Kidney tubule cell (primary cell): ENCODE results near the gene ERP44.
A peak's percentile ranks its signal among the peaks of the same experiment; 100 is the strongest.
"Not testable (repeated sequence)": the region's sequence is repeated elsewhere in the genome, so short reads cannot be mapped to it uniquely, and the experiment has no call there.

Experiments used
- DNase-seq: peaks from one replicate; pipeline ENCODE4 v3.0.0-alpha.2; 2018; ENCODE audit warnings: low spot score

Gene ERP44

GRCh38 chr9:100011062-100011681 is 87.6 kb downstream of the ERP44 start:
- peak; percentile 66 for DNase-seq

DNA sequence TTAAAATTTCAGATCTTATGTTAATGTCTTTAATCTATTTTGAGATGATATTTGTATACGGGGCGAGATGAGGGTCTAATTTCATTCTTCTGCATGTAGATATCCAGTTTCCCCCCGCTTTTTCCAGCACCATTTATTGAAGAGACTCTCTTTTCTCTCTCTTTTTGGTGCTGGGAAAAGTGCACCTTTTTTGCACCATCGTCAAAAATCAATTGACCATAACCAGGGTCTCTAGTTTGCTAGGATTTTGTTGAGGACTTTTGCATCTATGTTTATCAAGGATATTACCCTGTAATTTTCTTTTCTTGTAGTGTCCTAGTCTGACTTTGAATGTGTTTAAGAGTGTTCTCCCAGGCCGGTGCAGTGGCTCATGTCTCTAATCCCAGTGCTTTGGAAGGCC is 99.0 kb downstream of the ERP44 start:
- no peak for DNase-seq

DNA sequence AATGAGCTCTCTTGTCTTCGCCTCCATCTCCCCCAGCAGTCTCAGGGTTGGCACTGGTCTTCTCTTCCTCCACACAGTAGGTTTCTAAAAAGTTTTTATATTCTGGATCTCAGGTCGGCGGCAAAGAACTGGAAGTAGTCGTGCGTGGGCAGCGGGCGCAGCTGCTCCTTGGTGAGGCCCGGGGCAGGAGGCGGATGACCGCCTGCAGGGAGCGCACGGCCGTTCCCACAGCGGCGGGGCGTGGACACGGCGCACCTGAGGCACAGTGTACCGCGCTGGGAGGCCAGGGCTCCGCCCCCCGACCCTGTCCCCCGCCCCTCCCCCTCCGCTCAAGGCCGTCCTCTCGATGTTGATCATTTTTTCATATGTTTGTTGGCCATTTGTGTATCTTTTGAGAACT is 99.9 kb downstream of the ERP44 start:
- no peak for DNase-seq

- DNase-seq, result no peak
These were observed 100.5 kb downstream of the ERP44 start for GRCh38 chr9:99998266-99998665.

GRCh38 chr9:99990508-99990907 is 108.3 kb downstream of the ERP44 start:
- DNase-seq, result not testable (repeated sequence)

DNA sequence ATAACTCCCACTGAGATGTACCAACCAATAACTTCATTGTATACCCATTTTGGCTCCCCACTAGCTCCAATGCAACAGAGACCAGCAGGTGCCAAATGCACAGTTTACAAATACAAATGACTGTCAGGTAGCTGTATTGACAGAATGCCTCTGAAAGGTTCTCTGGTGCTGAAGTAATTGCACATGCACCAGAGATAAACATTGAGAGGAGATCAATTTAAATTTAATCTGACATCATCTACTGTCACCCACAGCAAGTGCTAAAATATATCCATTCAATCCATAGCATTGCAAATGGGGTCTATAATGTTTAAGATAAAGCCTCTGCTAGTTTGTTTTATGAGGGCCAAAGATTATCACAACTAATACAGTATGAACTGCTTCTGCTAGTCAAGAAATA is 112.2 kb downstream of the ERP44 start:
- DNase-seq, result no peak

GRCh38 chr9:99980598-99980997 is 118.2 kb downstream of the ERP44 start:
- no peak for DNase-seq

DNA sequence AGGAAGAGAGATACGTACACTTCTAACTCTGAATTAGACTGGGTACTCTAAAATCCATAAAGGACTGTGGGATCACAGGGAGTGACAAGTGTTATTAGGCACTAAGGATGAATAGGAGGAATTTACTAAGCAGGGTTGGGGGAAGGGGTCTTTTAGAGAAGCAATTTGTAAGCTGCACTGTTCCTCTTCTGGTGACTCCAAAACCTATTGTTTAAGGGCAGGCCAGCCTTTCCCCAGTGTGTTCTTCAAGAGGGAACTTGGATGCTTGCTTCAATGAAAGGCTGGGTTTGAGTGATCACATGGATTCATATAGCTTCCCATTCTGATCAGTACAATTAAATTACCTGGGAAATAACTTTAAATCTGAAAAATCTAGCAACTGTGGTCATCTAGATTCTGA is 120.6 kb downstream of the ERP44 start:
- DNase-seq, result no peak

DNA sequence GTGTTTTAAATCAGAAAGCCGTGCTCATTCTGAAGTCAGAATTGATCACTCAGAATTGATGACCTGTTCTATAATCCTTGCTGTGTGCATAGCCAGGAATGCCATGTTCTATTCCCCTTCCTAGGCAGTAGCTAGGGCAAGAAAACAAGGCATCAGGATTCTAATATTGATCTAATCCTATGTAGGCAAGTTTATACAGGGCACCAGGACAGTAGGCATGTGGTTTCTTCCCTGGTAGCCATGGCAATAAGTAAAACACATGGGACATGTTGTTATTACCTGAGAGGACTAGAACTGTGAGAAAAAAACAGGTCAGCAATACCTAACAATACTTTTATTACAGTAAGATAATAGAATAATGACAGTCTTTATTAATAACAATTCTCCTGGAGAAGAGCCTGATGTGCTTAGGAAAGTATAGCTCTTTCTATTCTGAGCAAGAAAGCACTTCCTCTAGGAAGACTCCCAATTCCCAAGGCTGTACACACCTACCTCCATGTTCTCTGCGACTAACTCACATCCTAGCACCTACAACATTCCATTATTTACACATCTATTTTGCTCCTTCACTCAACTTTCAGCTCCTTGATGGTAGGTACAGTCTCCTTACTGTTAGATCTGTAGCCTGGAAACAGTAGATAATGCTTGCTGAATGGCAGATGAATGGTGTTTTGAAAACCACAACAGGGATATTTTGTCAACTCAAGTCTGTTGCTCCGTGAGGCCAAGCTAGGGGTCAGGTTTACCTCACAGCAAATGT is 121.6 kb downstream of the ERP44 start:
- no peak for DNase-seq

- DNase-seq, result no peak
These were observed 125.3 kb downstream of the ERP44 start for GRCh38 chr9:99973455-99973854.

GRCh38 chr9:99971410-99971809 is 127.4 kb downstream of the ERP44 start:
- no peak for DNase-seq

DNA sequence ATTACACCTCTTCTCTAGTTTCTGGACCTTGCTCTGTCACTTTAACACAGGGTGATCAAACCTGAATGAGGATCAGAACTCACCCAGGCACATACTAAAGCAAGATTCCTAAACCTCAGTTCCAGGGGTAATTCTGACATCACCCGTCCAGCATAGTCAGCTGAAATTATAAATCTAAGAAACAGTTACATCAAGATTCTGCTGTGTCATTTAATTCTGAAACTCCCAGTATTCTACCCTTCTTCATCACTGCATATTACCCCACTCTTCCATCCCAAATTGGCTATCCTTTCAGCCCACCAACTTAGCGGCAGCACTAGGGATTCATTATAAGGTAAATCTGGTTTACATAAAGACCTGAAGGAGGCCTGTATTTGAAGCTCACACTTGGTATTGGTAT is 128.3 kb downstream of the ERP44 start:
- no peak for DNase-seq

DNA sequence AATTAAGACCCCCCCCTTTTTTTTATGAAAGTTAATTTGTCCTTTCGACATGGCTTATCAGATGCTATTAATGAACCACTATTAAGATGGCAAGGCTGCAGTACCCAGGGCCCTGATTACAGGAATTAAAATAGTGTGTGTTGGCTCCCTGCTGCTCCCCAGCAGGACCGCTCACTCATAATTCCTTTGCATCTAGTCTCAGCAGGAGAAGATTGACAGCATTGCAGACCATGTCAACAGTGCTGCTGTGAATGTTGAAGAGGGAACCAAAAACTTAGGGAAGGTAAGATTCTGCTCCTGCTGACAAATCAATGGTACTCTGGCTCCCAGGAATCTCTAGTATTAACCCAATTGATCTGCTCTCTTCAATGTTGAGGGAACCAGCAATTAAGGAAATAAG is 131.3 kb downstream of the ERP44 start:
- DNase-seq, result no peak

DNA sequence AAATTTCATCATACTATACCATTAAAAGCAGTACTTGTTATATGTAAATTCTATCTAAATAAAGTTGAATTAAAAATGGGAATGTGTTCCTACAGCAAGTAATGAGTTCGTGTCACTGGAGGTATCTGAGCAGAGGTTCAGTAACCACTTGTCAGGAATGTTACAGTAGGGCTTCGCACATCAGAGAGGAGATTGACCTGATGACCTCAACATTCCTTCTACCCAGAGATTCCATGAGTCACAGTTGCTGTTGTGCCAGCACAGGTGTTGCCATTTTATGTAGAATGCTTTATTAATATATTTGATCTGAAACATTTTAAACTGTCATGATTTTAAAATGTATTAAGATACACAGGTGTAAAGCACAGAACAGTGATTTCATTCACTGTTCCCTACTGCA is 132.1 kb downstream of the ERP44 start:
- DNase-seq, result peak; percentile 90

DNA sequence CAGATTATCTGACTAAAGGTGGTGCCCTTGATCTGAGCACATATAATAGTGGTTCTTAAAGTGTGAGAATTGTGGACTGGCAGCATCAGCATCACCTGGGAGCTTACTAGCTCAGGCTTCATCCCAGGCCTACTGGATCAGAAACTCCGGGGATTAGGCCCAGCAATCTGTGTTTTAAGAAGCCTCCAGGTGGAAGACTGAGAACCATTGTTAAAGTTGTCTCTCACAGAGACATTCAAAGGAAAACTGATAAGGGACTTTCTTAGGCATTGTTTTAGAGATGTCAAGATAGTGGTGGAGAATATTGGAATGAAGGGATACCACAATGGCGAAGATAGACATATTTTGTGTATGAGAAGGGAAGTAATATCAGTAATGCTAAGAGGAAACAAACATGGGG is 132.8 kb downstream of the ERP44 start:
- DNase-seq, result no peak

- no peak for DNase-seq
These were observed 134.5 kb downstream of the ERP44 start for GRCh38 chr9:99964336-99964735.

GRCh38 chr9:99962680-99963261 is 136.0 kb downstream of the ERP44 start:
- DNase-seq, result peak; percentile 72

GRCh38 chr9:99955606-99956005 is 143.2 kb downstream of the ERP44 start:
- DNase-seq, result no peak

- no peak for DNase-seq
These were observed 144.0 kb downstream of the ERP44 start for GRCh38 chr9:99954819-99955218.

GRCh38 chr9:99953861-99954507 is 144.8 kb downstream of the ERP44 start:
- no peak for DNase-seq

GRCh38 chr9:99948896-99949295 is 149.9 kb downstream of the ERP44 start:
- DNase-seq, result no peak

- no peak for DNase-seq
These were observed 150.3 kb downstream of the ERP44 start for GRCh38 chr9:99948482-99948881.

DNA sequence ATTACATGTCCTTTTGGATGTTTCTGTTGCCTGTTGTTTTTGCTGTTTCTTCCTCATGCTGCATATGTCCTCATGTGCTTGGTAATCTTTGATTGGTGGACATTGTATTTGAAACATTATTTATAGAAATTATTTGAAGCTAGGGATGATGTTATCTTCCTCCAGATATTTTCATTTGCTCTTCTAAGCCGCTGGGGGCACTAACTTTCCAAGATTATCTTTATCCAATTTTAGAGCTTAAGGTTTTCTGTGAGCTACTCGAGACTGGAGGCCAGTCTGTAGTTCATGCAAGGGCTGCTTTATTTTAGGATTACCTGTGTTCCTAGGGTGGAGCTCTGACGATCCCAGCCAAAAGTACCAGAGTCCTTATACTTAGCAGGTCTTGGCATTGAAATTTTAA is 151.4 kb downstream of the ERP44 start:
- DNase-seq, result peak; percentile 5
